Esophagus mucosa (tissue), 1 donor: Measurements from ENCODE around the gene PLEKHA7. TPM values are rescaled to one million over a fixed set of nuclear protein-coding genes. Genes with fewer than 3 reads are reported as not detected.
A peak's percentile ranks its signal among the peaks of the same experiment; 100 is the strongest.
"Not testable (repeated sequence)": the region's sequence is repeated elsewhere in the genome, so short reads cannot be mapped to it uniquely, and the experiment has no call there.

Source experiments
- ATAC-seq: fragments of 200-7000 bp; cut with Tn5 transposase; one replicate; pipeline ENCODE4 v1.9.1; 2020
- total RNA-seq: library from RNA; stranded (reverse); gene quantifications from one replicate; pipeline ENCODE4 v1.2.4, GENCODE V29; 2023
- donor health status: DM: yes; HTN: yes; CAD: no.

Gene PLEKHA7
- total RNA-seq, 1 donor from 2014 or later = 48.2 TPM

GRCh38 chr11:16976379-16976778 is 37.8 kb downstream of the PLEKHA7 start:
- no peak for ATAC-seq

- ATAC-seq = no peak
Observed at GRCh38 chr11:16975906-16976305, 38.3 kb downstream of the PLEKHA7 start.

- ATAC-seq = no peak
Observed at GRCh38 chr11:16973338-16973964, 40.8 kb downstream of the PLEKHA7 start.

- ATAC-seq = peak; percentile 53
Observed at GRCh38 chr11:16969010-16969999, 44.9 kb downstream of the PLEKHA7 start.

- no peak for ATAC-seq
Observed at GRCh38 chr11:16968196-16968595, 46.0 kb downstream of the PLEKHA7 start.

GRCh38 chr11:16966930-16967671 is 47.1 kb downstream of the PLEKHA7 start:
- no peak for ATAC-seq

GRCh38 chr11:16964501-16964900 is 49.7 kb downstream of the PLEKHA7 start:
- no peak for ATAC-seq

GRCh38 chr11:16963316-16963876 is 50.8 kb downstream of the PLEKHA7 start:
- ATAC-seq = no peak

GRCh38 chr11:16962589-16962988 is 51.6 kb downstream of the PLEKHA7 start:
- ATAC-seq = not testable (repeated sequence)

- no peak for ATAC-seq
Observed at GRCh38 chr11:16962146-16962545, 52.1 kb downstream of the PLEKHA7 start.

GRCh38 chr11:16960250-16960649 is 54.0 kb downstream of the PLEKHA7 start:
- ATAC-seq = no peak

GRCh38 chr11:16959602-16960001 is 54.6 kb downstream of the PLEKHA7 start:
- ATAC-seq = no peak

- ATAC-seq = no peak
Observed at GRCh38 chr11:16958833-16959232, 55.4 kb downstream of the PLEKHA7 start.

- ATAC-seq = no peak
Observed at GRCh38 chr11:16956538-16957153, 57.6 kb downstream of the PLEKHA7 start.

- ATAC-seq = peak; percentile 44
Observed at GRCh38 chr11:16953663-16954062, 60.6 kb downstream of the PLEKHA7 start.

GRCh38 chr11:16946477-16947282 is 67.5 kb downstream of the PLEKHA7 start:
- no peak for ATAC-seq

- ATAC-seq = peak; percentile 88
Observed at GRCh38 chr11:16945671-16946469, 68.3 kb downstream of the PLEKHA7 start.

- ATAC-seq = no peak
Observed at GRCh38 chr11:16942911-16943310, 71.3 kb downstream of the PLEKHA7 start.

GRCh38 chr11:16942342-16942741 is 71.9 kb downstream of the PLEKHA7 start:
- ATAC-seq = no peak

GRCh38 chr11:16941935-16942334 is 72.3 kb downstream of the PLEKHA7 start:
- ATAC-seq = no peak
